Measurements from ENCODE around the gene ARHGAP10. TPM values are rescaled to one million over a fixed set of nuclear protein-coding genes. Genes with fewer than 3 reads are reported as not detected.

Gene ARHGAP10
- total and polyA plus RNA-seq, 10 of the 15 experiments (the other 5 are each of a cell fraction or from before 2014, with no cell fraction given), result 1.3 to 25.8 (median 17.2) TPM

DNA sequence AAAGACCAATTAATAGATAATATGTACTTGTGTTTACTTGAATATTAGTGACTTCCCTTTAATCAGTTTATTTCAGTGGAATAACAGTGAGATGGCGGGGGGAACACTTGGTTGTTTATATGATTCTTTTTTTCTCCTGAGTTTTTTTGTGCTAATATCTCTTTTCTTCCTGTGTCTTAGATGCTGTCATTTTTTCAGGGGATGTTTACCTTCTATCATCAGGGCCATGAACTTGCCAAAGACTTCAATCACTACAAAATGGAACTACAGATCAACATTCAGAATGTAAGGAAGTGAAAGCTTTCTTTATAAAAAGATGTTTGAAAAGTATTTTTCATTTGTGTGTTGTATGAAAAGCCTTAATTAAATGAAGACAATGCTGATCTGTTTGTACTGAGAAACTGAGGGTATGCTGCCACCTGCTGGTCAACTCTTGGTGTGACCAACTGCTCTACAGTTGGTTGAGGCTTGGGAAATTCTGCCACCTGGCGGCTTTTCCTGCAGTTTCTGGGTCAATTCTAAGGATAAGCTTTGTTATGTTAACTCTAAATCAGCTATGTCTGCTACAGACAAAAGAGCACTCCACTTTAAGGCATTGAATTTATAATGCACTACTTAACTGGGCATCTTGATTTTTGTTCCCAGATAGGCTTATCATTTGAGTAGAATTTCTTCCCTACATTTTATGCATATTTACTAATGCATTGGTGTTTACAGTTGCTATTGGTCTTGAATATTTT, 134.8 kb downstream of the ARHGAP10 start (continued):
- TF ChIP-seq, protein P1, sequence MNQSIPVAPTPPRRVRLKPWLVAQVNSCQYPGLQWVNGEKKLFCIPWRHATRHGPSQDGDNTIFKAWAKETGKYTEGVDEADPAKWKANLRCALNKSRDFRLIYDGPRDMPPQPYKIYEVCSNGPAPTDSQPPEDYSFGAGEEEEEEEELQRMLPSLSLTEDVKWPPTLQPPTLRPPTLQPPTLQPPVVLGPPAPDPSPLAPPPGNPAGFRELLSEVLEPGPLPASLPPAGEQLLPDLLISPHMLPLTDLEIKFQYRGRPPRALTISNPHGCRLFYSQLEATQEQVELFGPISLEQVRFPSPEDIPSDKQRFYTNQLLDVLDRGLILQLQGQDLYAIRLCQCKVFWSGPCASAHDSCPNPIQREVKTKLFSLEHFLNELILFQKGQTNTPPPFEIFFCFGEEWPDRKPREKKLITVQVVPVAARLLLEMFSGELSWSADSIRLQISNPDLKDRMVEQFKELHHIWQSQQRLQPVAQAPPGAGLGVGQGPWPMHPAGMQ (IDR thresholded peaks at IDR 0.05; ENCODE audit: borderline replicate concordance), result no peak
- TF ChIP-seq TAF1 (IDR thresholded peaks at IDR 0.05; ENCODE audit: borderline replicate concordance, low read depth, low read length), result no peak
- TF ChIP-seq NRF1 (conservative IDR thresholded peaks at IDR 0.05; ENCODE audit: low read depth, low read length), result no peak
- TF ChIP-seq, protein P2, sequence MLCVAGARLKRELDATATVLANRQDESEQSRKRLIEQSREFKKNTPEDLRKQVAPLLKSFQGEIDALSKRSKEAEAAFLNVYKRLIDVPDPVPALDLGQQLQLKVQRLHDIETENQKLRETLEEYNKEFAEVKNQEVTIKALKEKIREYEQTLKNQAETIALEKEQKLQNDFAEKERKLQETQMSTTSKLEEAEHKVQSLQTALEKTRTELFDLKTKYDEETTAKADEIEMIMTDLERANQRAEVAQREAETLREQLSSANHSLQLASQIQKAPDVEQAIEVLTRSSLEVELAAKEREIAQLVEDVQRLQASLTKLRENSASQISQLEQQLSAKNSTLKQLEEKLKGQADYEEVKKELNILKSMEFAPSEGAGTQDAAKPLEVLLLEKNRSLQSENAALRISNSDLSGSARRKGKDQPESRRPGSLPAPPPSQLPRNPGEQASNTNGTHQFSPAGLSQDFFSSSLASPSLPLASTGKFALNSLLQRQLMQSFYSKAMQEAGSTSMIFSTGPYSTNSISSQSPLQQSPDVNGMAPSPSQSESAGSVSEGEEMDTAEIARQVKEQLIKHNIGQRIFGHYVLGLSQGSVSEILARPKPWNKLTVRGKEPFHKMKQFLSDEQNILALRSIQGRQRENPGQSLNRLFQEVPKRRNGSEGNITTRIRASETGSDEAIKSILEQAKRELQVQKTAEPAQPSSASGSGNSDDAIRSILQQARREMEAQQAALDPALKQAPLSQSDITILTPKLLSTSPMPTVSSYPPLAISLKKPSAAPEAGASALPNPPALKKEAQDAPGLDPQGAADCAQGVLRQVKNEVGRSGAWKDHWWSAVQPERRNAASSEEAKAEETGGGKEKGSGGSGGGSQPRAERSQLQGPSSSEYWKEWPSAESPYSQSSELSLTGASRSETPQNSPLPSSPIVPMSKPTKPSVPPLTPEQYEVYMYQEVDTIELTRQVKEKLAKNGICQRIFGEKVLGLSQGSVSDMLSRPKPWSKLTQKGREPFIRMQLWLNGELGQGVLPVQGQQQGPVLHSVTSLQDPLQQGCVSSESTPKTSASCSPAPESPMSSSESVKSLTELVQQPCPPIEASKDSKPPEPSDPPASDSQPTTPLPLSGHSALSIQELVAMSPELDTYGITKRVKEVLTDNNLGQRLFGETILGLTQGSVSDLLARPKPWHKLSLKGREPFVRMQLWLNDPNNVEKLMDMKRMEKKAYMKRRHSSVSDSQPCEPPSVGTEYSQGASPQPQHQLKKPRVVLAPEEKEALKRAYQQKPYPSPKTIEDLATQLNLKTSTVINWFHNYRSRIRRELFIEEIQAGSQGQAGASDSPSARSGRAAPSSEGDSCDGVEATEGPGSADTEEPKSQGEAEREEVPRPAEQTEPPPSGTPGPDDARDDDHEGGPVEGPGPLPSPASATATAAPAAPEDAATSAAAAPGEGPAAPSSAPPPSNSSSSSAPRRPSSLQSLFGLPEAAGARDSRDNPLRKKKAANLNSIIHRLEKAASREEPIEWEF (IDR thresholded peaks at IDR 0.05; ENCODE audit: insufficient replicate concordance, low read depth, low read length), result no peak
- TF ChIP-seq TCF12 (IDR thresholded peaks at IDR 0.05; ENCODE audit: low read depth, low read length), result no peak
- TF ChIP-seq, protein P3, sequence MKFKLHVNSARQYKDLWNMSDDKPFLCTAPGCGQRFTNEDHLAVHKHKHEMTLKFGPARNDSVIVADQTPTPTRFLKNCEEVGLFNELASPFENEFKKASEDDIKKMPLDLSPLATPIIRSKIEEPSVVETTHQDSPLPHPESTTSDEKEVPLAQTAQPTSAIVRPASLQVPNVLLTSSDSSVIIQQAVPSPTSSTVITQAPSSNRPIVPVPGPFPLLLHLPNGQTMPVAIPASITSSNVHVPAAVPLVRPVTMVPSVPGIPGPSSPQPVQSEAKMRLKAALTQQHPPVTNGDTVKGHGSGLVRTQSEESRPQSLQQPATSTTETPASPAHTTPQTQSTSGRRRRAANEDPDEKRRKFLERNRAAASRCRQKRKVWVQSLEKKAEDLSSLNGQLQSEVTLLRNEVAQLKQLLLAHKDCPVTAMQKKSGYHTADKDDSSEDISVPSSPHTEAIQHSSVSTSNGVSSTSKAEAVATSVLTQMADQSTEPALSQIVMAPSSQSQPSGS (IDR thresholded peaks at IDR 0.05; ENCODE audit: low read length), result 0 out of 2 replicates have a peak, but pooled peaks have one; percentile 26
- peak; percentile 100 for TF ChIP-seq SMC3 (IDR thresholded peaks at IDR 0.05; ENCODE audit: borderline replicate concordance, low read length)
- TF ChIP-seq NBN (IDR thresholded peaks at IDR 0.05), result peak; percentile 78
- no peak for TF ChIP-seq MTA3 (IDR thresholded peaks at IDR 0.05; ENCODE audit: borderline replicate concordance, low read length)
- TF ChIP-seq, protein P4, sequence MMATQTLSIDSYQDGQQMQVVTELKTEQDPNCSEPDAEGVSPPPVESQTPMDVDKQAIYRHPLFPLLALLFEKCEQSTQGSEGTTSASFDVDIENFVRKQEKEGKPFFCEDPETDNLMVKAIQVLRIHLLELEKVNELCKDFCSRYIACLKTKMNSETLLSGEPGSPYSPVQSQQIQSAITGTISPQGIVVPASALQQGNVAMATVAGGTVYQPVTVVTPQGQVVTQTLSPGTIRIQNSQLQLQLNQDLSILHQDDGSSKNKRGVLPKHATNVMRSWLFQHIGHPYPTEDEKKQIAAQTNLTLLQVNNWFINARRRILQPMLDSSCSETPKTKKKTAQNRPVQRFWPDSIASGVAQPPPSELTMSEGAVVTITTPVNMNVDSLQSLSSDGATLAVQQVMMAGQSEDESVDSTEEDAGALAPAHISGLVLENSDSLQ (IDR thresholded peaks at IDR 0.05), result no peak
- TF ChIP-seq, protein P5, sequence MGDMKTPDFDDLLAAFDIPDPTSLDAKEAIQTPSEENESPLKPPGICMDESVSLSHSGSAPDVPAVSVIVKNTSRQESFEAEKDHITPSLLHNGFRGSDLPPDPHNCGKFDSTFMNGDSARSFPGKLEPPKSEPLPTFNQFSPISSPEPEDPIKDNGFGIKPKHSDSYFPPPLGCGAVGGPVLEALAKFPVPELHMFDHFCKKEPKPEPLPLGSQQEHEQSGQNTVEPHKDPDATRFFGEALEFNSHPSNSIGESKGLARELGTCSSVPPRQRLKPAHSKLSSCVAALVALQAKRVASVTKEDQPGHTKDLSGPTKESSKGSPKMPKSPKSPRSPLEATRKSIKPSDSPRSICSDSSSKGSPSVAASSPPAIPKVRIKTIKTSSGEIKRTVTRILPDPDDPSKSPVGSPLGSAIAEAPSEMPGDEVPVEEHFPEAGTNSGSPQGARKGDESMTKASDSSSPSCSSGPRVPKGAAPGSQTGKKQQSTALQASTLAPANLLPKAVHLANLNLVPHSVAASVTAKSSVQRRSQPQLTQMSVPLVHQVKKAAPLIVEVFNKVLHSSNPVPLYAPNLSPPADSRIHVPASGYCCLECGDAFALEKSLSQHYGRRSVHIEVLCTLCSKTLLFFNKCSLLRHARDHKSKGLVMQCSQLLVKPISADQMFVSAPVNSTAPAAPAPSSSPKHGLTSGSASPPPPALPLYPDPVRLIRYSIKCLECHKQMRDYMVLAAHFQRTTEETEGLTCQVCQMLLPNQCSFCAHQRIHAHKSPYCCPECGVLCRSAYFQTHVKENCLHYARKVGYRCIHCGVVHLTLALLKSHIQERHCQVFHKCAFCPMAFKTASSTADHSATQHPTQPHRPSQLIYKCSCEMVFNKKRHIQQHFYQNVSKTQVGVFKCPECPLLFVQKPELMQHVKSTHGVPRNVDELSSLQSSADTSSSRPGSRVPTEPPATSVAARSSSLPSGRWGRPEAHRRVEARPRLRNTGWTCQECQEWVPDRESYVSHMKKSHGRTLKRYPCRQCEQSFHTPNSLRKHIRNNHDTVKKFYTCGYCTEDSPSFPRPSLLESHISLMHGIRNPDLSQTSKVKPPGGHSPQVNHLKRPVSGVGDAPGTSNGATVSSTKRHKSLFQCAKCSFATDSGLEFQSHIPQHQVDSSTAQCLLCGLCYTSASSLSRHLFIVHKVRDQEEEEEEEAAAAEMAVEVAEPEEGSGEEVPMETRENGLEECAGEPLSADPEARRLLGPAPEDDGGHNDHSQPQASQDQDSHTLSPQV (IDR thresholded peaks at IDR 0.05), result peak; percentile 82
- TF ChIP-seq, protein P6, sequence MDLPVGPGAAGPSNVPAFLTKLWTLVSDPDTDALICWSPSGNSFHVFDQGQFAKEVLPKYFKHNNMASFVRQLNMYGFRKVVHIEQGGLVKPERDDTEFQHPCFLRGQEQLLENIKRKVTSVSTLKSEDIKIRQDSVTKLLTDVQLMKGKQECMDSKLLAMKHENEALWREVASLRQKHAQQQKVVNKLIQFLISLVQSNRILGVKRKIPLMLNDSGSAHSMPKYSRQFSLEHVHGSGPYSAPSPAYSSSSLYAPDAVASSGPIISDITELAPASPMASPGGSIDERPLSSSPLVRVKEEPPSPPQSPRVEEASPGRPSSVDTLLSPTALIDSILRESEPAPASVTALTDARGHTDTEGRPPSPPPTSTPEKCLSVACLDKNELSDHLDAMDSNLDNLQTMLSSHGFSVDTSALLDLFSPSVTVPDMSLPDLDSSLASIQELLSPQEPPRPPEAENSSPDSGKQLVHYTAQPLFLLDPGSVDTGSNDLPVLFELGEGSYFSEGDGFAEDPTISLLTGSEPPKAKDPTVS (IDR thresholded peaks at IDR 0.05; ENCODE audit: low read depth, low read length), result no peak
- TF ChIP-seq FOS (IDR thresholded peaks at IDR 0.05; ENCODE audit: borderline replicate concordance, extremely low read depth, insufficient read length), result no peak

All from GM12878 (cell line).